Thyroid gland (tissue), 4 donors: ENCODE results near the gene GNL3. TPM values are rescaled to one million over a fixed set of nuclear protein-coding genes. Genes with fewer than 3 reads are reported as not detected.
"Not testable (repeated sequence)": the region's sequence is repeated elsewhere in the genome, so short reads cannot be mapped to it uniquely, and the experiment has no call there.

Source experiments
- DNase-seq, 2 donors: peaks; one replicate each; pipeline ENCODE4 v3.0.0-alpha.2; 2019
- H3K27ac ChIP-seq, 3 donors: fragments of 200-600 bp; sonication (generic); 1 replicate in 2 of 3; 2 replicates in 1 of 3; pipeline ENCODE4 v1.5.1; 2016 to 2019; ENCODE audit warnings: mild to moderate bottlenecking in 1 of 3, moderate library complexity in 1 of 3
- H3K27me3 ChIP-seq: fragments of 200-600 bp; sonication (generic); one replicate; pipeline ENCODE4 v1.5.1; 2019
- H3K36me3 ChIP-seq, 2 donors: fragments of 200-600 bp; sonication (generic); one replicate each; pipeline ENCODE4 v1.5.1; 2016 to 2019
- H3K4me1 ChIP-seq, 2 donors: fragments of 200-600 bp; sonication (generic); one replicate each; pipeline ENCODE4 v1.5.1; 2017 to 2019
- H3K4me3 ChIP-seq, 3 donors: fragments of 200-600 bp; sonication (generic); replicated peaks in 1 of 3; 1 replicate in 2 of 3; 2 replicates in 1 of 3; pipeline ENCODE4 v1.5.1; 2016; ENCODE audit warnings: mild to moderate bottlenecking in 1 of 3
- H3K9me3 ChIP-seq: fragments of 200-600 bp; sonication (generic); one replicate; pipeline ENCODE4 v1.5.1; 2017
- CTCF ChIP-seq, 6 experiments: fragments of 200-600 bp in 3 of 6; fragments of 450-650 bp in 3 of 6; sonication (generic) in 3 of 6; IDR thresholded peaks; one replicate each; pipeline ENCODE4 v1.5.1; 2016 to 2019; ENCODE audit warnings: antibody characterized with exemption in 6 of 6, mild to moderate bottlenecking in 2 of 6, inconsistent platforms in 1 of 6, moderate library complexity in 1 of 6
- POLR2A ChIP-seq, 2 donors: fragments of 450-650 bp; IDR thresholded peaks; one replicate each; pipeline ENCODE4 v1.6.1; 2017; ENCODE audit warnings: antibody characterized with exemption in 2 of 2, mild to moderate bottlenecking in 2 of 2, moderate library complexity in 1 of 2
- WGBS, 2 donors: methylation state at CpG; one replicate each; pipeline ENCODE4 v1.1.5; 2017; 5-methylcytosine and 5-hydroxymethylcytosine counted together
- intact Hi-C: fragments of 100-400 bp; cut with DNase I; formaldehyde crosslinking; loops from one replicate; pipeline ENCODE4 v1.15.1; 2023
- total RNA-seq, 4 donors: library from RNA; depleted of rRNA; stranded (reverse); fragments of >200 nt; gene quantifications; one replicate each; pipeline ENCODE4 v1.2.3, GENCODE V29; 2016

Gene GNL3
- total RNA-seq, 4 donors from 2014 or later = 39.2 to 68.4 (median 41.7) TPM

DNA sequence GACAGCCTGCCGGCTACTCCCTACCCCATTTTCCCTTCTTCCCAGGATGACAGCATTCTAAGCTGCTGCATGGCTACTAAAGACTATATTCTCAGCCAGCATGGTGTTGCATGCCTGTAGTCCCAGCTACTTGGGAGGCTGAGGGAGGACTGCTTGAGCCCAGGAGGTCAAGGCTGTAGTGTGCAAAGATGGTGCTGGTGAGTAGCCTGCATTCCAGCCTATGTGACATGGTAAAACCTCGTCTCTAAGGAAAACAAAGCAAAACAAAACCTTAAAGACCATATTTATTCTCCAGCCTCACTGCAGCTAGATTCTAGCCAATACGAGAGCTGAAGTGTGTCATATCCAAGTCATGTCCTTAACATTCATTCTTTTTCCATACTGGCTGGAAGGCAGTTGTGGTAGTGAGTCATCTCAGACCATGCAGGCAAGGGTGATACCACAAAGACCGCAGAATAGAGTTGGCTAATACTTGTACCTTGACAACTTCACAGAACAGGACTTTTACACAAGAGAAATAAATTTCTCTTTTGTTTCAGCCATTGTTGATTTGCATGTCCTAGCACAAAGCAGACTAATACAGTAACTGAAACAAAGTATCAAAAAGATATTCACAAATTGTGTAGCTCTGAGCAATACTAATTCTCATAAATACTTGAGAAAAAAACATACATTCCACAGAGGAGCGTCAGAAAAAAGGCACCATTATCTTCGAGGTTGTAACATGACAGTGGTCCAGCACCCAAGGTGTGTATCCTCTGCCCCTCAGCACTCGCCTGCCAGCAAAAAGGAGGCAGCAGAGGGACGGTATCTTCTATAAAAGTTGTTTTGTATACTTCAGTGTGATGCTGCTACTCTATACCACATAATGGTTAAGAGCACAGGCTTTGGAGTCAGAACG, 15.0 kb upstream of the GNL3 start:
- Histone ChIP-seq H3K36me3 (peaks cover 15 to 25% of the 10 kb centered on the region in 2 donors), H3K27me3 (no peaks in the 10 kb centered on the region), H3K4me3 (no peak overlapping the region), H3K4me1 (peaks cover 0 to 7% of the 10 kb centered on the region in 2 donors), H3K27ac (no peak overlapping the region), H3K9me3 (no peaks in the 10 kb centered on the region)
- 79 to 88% methylated on average over 9 of the region's 9 CpGs for WGBS, 2 donors
- DNase-seq = no peak
- intact Hi-C loops = no loop called here
- no peak for TF ChIP-seq POLR2A (IDR thresholded peaks at IDR 0.05)
- TF ChIP-seq CTCF (IDR thresholded peaks at IDR 0.05) = no peak

GRCh38 chr3:52671676-52672075, 14.2 kb upstream of the GNL3 start:
- Histone ChIP-seq H3K4me3 (no peak overlapping the region), H3K27me3 (no peaks in the 10 kb centered on the region), H3K4me1 (peaks cover 0 to 7% of the 10 kb centered on the region in 2 donors), H3K36me3 (peaks cover 22 to 29% of the 10 kb centered on the region in 2 donors), H3K9me3 (no peaks in the 10 kb centered on the region), H3K27ac (no peak overlapping the region)
- intact Hi-C loops = no loop called here
- no peak for DNase-seq
- TF ChIP-seq CTCF (IDR thresholded peaks at IDR 0.05) (no peak), POLR2A (IDR thresholded peaks at IDR 0.05) (no peak)
- 62 to 87% methylated on average over 1 of the region's 1 CpG for WGBS, 2 donors

GRCh38 chr3:52676201-52676600, 9.6 kb upstream of the GNL3 start:
- H3K27me3 ChIP-seq, DNase-seq, H3K9me3 ChIP-seq, H3K27ac ChIP-seq, H3K4me3 ChIP-seq, H3K4me1 ChIP-seq, intact Hi-C loops: not testable (repeated sequence)
- WGBS, 2 donors = 85 to 92% methylated on average over 3 of the region's 3 CpGs
- peaks cover 43 to 44% of the 10 kb centered on the region in 2 donors for H3K36me3 ChIP-seq

DNA sequence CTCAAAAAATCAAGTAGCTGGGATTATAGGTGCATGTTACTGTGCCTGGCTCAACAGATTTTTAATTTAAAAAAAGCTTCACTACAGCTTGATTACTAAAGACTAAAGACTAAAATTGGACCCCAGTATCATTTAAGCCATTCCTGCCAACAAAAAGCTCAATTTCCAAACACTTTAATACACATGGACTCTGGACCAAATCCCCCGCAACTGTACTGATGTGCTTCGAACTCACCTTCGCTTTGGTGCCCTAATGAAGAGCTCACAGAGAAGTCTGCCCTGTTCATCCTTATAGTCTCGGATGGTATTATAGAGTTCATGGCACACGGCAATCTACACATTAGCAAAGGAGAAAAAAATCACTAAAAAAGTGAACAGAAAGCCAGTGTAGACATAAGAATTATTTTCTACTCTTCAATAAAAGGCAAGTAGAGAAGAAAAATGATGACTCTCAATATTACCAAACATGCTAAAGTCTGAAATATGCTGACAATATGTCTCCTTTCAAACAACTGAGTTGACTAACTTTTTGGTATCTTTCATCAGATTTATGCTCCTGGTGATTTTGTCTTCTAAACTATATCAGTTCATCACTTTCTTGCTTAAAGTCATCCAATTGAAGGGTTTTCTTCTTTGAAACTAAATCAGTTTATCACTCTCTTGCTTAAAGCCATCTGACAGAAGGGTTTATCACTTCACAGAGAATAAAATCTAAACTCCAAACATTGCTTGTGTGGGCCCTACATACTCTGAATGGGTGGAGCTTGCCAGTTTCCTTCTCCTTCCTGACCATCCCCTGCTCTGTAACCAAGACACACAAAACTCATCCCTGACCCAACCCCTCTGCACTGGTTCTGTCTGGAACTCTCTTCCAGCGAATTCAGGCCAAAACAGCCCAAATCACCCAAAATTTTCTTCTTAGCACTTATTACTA, 7.3 kb upstream of the GNL3 start:
- intact Hi-C loops = no loop called here
- H3K4me3 ChIP-seq = no peak overlapping the region
- no peaks in the 10 kb centered on the region for H3K27me3 ChIP-seq
- H3K4me1 ChIP-seq = peaks cover 5 to 21% of the 10 kb centered on the region in 2 donors
- peaks cover 31 to 34% of the 10 kb centered on the region in 2 donors for H3K36me3 ChIP-seq
- H3K9me3 ChIP-seq = no peaks in the 10 kb centered on the region
- 96 to 98% methylated on average over 6 of the region's 6 CpGs for WGBS, 2 donors
- no peak for DNase-seq
- H3K27ac ChIP-seq = no peak overlapping the region
- TF ChIP-seq POLR2A (IDR thresholded peaks at IDR 0.05) = no peak
- TF ChIP-seq CTCF (IDR thresholded peaks at IDR 0.05) = no peak

GRCh38 chr3:52679199-52679538, 6.7 kb upstream of the GNL3 start:
- Histone ChIP-seq H3K36me3 (peaks cover 28 to 34% of the 10 kb centered on the region in 2 donors), H3K27me3 (no peaks in the 10 kb centered on the region), H3K27ac (no peak overlapping the region), H3K4me1 (peaks cover 12 to 28% of the 10 kb centered on the region in 2 donors), H3K9me3 (no peaks in the 10 kb centered on the region), H3K4me3 (no peak overlapping the region)
- DNase-seq = no peak
- intact Hi-C loops = no loop called here
- TF ChIP-seq CTCF (IDR thresholded peaks at IDR 0.05) = no peak
- no peak for TF ChIP-seq POLR2A (IDR thresholded peaks at IDR 0.05)
- WGBS, 2 donors = 89 to 94% methylated on average over 3 of the region's 3 CpGs
